Inferior parietal cortex (tissue), 1 donor: Measurements from ENCODE around the gene ADGRB3.
"Not testable (repeated sequence)": the region's sequence is repeated elsewhere in the genome, so short reads cannot be mapped to it uniquely, and the experiment has no call there.

ENCODE experiments used
- DNase-seq: peaks from one replicate; pipeline ENCODE4 v3.0.0-alpha.2; 2016; ENCODE audit errors: extremely low spot score

The ADGRB3 gene

DNA sequence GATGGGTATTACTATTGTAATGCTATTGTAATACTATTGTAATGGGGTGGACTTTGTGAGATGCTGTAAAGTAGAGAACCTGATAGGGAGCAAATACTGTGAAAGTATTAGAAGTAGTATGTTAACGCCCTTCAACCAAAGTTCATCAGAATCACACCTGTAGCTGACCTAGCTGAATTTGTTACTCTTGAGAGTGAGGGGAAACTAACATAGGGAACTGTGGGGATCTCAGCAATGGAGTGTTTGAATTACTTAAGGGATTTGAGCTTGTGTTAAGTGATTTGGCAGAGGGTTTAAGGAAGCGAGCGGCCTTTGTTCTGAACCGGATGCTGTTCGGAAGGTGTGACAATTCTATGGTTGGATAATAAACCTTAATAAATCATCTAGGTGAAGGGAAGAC is 312.6 kb downstream of the ADGRB3 start:
- DNase-seq: no peak

DNA sequence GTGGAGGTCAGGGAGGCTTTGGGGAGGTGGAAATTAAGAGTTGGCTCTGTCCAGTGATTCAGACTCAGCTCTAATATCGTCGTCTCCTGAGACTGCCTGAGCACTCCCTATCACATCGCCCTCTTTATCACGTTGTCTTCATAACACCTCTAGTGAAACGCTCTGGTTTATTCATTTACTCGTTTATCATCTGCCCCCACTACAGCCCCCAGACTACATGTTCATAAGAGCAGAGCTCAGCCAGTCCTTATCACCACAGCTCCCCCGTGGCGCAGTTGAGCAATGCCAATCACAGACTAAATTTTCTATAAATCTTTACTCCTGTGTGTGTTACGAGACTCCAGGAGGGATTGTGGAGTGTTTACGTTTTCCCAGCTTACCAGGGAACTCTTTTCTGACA is 316.2 kb downstream of the ADGRB3 start:
- DNase-seq: no peak

DNA sequence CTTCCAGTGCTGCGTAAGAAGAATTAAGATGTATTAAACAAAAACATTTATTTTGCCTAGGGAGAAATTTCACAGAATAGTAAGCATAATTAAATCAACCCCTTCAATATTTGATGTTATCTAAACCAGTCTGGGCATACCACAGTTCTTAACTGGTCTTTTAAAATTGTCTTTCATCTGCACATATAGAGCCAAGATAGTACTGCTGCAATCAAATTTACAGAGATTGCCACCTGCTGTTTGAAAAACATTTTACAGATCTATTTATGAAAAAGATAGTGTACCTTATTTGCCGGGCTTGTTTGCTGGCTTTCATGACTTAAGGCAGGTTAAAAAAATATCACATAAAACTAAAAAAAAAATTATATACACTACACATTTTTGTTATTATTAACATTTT is 323.2 kb downstream of the ADGRB3 start:
- peak; percentile 59 for DNase-seq

DNA sequence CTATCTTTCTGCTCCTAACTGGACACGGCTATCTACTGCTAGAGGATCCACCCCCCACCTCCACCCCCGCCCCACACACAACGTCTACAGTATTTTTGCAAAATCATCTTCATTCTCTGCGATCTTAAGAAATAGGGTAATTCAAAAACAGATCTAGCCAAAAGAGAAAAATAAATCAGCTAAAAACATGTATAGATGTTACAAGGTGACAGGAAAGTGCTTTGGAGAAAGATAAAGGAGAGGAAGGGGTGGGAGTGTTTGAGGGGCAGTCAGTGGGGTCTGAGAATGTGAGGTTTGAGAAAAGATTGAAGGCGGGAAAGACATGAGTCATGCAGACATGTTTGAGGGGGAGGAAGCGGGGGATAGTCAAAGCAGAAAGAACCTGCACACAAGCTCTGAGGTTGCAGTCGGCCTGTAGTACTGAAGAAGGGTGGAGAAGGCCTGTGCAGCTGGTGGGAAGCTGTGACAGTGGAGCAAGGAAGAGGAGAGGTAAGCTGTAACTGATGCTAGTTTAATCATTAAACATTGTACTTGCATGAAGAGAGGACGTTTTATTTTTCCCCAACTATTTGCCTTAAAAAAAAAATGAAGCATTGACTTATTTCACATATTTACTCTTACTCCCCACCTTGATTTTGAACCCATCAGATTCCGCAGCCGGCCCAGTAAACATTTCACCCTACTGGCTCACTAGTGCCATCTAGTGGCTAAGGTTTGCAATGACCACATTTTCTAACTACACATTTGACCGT is 332.6 kb downstream of the ADGRB3 start:
- DNase-seq: peak; percentile 89

DNA sequence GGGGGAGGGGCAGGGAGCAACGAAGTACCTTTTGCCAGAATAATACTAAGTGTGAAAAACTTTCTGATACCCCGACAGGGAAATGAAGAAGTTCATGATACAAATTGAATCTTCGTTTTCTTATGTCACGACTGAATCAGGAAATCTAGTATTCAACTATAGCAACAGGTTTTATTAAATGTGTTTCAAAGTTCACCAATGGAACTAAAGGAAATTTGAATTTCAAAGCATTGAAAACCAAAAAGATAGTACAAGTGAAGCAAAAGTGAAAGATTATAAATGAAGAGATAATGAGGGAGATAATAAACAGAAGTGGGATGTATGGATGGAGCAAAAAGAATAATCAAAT is 333.2 kb downstream of the ADGRB3 start:
- DNase-seq: no peak

DNA sequence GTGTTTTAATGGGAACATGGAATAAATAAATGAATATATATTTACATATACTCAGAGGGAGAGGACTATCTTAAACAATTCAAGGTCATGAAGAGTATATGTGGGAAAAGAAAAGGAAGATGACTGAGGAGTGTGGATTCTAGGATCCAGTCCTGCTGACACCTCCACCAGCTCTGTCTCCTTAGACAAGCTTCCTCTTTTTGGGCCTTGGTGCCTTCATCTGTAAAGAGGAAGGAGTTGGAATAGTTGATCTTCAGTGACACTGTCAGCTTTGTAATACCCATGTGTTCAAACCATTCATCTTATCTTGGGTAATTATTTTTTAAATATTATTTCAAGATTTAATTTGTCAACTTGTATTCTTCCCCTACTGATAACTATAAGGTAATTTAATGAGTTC is 338.0 kb downstream of the ADGRB3 start:
- DNase-seq: no peak

DNA sequence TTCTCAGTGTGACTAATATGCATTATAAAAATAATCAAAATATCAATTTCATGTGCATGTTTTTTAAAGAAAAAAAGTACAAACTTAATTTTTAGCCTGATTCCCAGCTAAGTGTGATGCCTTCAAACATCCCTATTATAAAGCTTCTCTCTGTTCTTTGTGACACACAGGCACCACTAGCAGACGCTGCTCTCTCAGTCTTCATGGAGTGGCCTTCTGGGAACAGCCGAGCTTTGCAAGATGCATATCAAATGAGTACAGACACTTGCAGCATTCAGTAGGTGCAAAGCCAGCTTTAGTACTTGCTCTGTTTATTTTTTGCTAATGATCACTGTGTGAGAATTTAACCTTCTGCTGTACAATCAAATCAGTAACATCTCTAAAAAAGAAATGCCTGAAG is 340.0 kb downstream of the ADGRB3 start:
- peak; percentile 82 for DNase-seq

DNA sequence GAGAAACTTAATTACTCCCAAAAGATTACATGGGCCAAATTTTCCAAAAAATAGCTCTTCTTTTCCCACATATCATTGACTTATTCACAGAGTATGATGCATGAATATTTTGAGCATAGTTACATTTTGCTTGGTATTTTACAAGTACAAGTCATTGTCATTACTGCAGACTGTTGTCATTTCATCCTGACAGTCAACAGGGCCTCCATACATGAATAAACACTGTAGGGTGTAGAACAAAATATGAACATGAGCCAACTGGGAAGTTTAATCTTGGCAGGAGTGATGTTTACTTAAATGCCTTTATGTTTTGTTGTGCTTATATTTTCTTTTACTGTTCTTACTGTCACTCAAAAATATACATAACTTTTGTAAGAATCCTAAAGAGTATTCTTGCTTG is 340.7 kb downstream of the ADGRB3 start:
- no peak for DNase-seq

DNA sequence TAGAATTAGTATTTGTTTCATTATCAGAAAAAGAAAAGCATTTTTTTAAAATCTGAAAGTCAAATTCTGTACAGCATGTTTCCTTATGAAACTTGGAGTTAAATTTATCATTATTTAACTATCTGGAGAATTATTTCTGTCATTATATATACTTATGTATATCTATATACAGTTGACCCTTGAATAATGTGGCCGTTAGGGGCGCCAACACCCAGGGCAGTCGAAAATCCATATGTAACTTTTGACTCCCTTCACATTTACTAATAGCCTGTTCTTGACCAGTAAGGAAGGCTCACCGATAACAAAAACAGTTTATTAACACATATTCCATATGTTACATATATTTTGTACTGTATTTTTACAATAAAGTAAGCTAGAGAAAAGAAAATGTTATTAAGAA is 341.2 kb downstream of the ADGRB3 start:
- no peak for DNase-seq

DNA sequence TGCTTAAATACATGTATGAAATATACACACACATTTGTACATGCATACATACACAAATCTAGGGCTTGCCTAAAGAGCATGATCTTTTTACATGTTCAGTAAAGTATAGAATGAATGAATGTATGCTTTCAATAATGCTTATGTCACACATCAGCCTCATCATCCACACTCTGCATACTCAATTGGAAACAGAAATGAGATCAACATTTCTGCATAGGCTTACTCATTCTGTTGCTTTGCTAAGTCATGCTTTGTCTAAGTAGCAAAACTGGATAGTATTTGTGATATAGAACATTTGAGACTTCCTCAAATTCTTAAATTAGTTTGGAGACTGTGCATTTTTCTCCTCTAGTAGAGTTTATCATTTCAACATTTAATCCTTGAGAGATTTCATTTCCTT is 343.3 kb downstream of the ADGRB3 start:
- DNase-seq: no peak

DNA sequence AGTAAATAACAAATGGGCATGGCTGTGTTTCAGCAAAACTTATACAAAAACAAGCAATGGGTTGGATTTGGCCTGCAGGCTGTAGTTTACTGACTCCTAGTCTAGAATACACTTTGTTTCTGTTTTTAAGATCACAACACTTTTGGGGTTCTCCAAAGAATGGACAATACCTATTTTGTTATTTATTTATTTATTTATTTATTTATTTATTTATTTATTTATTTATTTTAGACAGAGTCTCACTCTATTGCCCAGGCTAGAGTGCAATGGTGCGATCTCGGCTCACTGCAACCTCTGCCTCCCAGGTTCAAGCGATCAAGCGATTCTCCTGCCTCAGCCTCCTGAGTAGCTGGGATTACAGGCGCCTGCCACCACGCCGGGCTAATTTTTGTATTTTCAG is 346.6 kb downstream of the ADGRB3 start:
- DNase-seq: not testable (repeated sequence)

DNA sequence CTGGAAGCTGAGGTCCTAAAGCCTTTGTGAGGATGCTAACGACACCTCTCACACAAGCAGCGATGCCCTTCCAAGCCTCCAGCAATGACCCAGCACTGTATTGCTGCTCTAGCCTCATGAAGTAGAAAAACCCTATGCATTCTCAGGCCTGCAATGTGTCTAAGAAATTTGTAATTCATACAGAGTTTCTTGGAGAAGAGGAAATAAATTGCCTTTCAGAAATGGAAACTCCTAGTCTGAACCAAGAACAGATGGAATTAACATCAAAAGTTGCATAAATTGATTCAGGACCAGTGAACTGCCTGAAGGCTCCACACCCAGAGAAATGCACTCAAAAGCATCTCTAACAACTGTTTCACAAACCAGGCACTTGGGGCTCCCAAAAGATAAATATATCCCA is 353.6 kb downstream of the ADGRB3 start:
- no peak for DNase-seq

DNA sequence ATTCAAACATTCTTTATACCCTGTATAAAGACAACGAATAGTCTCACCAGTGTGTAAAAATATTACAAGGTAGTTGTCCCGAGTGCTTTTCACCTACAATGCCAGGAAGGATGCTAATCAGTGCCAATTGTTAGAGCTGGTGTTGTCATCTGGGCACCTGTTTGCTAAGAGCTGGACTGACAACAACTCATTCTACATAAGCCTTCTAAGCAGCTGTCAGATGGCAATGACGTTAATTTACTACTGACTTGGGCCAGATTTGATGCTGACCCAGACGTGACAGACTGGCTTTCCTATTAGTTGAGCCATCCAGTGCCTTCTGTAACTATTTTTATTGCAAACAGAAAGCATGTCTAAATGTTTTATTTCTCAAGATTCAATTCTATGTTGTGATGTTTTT is 355.2 kb downstream of the ADGRB3 start:
- no peak for DNase-seq

DNA sequence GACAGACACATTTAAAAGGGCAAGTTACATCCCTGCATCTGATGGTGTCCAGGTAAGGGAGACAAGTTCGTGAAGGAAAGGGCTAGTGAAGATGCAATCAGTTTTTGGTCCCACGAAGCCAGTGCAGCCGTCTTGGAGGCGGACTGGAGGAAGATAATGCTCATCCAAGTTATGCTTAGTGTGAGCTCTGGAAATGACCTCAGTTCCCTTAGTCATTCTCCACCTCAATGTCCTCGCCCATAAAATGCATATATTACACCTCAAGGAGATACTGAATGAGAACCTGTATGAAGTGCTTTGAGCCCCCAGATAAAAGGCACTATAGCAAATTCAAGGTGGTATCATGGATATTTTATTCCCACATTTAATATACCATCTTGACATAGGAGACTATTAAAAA is 358.8 kb downstream of the ADGRB3 start:
- no peak for DNase-seq

DNA sequence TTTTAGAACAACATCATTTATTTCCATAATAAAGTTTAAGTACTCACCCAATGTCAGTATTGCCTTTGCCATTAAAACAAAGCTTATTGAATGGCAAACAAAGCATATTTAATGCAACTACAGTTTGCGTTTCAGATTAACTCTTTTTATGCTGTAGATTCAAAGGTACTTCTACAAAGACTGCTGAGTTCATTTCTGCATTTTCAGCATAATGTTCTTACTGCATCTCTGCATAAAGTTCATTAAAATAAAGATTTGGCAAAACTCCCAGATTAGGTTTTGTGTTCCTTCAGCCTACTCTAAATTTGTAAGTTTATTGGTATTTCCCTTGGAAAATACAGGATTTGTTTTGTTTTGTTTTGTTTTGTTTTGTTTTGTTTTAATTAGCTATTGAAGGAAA is 359.4 kb downstream of the ADGRB3 start:
- DNase-seq: no peak

DNA sequence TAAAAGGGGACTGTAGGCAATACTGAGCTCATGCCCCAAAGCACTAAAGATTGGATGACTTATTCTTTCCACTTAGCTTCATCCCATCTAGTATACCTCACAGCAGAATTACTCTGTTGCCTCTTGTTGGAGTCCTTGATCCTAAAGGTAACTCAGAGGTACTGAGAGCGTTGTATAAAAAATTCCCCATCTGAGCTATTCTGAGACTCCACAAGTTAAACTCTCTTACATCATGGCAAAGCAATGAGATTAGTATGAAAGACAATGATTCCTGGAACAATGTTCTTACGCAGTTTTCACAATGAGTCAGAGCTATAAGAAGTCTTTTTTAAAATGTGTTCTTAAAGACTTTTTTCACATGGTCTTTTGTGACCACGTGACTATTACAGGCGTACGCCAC is 370.1 kb downstream of the ADGRB3 start:
- no peak for DNase-seq

DNA sequence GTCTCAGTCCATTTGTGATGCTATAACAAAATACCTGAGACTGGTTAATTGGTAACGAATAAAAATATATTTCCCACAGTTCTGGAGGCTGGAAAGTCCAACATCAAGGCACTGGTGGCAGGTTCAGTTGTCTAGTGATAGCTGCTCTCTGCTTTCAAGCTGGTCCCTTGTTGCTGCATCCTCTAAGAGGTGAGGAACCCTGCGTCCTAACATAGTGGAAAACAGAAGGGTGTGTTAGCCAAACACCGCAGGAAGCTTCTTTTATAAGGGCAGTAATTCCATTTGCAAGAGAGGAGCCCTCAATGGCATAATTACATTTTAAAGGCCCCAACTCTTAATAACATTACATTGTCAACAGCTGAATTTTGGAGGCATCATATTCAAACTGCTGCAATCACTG is 372.7 kb downstream of the ADGRB3 start:
- no peak for DNase-seq

DNA sequence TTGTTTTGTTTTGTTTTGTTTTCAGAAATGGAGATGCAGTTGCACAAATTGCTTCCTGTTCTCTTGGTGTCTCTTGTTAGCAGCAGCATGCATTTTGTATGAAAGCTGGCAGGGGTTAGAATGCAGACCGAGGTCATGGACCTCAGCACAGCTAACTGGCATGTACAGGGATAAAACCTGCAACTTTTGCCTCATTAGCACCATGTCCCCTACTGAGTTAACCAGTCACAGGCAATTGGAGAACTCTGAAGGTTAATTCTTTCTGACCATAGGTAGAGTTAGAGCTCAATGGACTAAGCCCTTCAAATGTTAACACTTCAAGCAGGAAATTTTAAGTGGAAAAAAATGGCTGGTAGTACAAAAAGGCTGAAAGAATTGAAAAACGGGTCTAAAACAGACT is 377.1 kb downstream of the ADGRB3 start:
- no peak for DNase-seq

DNA sequence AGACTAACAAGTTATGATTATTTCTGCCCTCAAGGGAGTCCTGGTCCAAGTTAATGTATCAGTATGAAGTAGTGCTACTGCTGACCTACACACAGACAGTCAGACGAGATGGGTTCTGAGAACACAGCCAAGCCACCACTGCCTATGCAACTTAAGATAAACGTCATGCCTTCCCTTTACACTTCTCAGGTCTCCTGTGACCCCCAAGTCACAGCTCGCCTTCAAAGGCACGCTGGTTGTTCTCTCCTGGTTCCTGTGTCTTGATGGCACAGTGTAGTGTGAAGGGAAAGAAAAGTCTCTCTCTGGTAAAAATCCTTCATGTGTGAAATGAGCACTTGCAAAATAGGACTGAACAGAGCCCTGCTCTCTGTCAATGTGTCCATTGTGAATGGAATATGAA is 377.8 kb downstream of the ADGRB3 start:
- no peak for DNase-seq

DNA sequence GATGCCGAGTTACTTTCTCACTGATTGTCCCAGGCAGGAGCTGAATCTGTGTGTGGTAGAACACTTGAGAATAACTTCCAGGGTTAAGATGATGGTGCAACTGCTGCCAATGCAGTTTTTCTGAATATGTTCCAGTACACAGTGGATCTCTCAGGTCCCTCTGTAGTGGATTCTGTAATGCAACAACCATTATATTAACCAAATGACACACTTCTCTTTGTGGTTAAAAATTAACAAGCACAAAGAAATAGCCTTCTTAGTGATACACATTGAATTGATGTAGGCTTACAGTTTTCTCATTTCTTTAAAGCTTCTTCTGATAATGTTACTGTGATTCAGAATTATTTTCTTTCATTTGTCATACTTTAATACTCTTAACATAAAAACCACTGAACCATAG is 383.8 kb downstream of the ADGRB3 start:
- DNase-seq: no peak

DNA sequence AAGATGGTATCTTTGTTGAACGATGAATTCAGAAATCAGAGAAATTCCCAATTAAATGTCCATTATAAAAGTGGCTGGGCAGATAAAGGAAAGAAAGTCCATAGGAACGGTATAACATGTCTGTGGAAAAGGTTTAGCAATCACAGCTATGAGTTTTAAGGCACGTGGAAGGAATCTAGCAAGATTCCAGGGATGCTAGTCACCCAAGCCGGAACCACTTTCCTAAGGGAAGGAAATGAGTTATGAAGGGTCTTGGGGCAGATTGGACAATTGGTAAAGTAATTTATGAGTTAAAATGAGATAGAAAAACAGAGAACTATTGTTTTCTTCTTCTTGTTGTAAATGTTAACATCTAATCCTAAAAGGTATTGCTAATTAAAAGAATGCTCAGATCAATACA is 384.8 kb downstream of the ADGRB3 start:
- no peak for DNase-seq

DNA sequence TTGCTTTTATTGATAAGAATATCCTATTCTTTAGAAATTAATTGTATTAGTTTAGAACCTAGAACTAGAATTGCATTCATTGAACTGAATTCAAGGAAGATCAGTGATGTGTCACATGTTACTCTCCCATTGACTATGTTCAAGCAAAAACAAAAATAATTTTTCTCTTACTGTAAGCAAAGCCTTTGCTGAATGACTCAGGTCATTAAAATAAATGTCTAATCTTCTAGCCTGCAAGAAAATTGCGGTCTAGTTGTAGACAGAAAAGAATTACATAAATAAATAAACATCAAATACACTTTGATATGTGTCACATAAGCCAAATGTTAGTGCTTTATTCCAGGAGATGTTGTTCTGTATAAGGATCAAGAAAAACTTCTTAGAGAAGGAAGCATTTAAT is 387.9 kb downstream of the ADGRB3 start:
- no peak for DNase-seq

DNA sequence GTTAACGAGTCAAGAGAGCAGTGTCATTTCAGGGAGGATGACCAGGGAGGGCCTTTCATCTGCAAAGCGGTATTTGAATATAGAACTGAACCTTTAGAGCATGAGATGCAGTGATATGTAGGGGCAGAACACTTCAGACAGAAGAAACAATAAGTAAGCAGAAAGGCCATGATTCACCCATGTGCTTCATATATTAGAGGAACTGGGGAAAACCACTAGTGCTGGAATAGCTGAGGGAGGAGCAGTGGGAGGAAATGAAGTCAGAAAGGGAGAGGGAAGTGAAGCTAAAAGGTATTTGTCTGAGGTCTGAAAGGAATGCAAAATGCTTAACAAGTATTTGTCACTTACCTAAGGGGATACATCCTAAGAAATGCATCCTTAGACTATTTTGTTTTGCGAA is 391.2 kb downstream of the ADGRB3 start:
- DNase-seq: no peak

DNA sequence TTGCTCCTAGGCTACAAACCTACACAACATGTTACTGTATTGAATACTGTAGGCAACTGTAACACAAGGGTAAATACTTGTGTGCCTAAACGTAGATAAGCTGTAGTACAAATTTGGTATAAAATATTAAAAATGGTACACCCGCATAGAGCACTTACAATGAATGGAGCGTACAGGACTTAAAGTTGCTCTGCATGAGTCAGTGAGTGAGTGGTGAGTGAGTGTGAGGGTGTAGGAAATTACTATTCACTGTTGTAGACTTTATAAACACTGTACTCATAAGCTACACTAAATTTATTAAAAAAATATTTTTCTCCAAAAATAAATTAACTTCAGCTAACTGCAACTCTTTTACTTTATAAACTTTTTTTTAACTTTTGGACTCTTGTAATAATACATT is 391.6 kb downstream of the ADGRB3 start:
- DNase-seq: no peak
